A673 (cell line): ENCODE measurements around the gene OSGIN1.

Source experiments
- CTCF ChIP-seq: fragments of 300-800, 200-600 bp; sonication (generic); conservative IDR thresholded peaks from 2 replicates; pipeline ENCODE4 v1.5.1; 2017; ENCODE audit warnings: low read depth, mild to moderate bottlenecking, antibody characterized with exemption, low read length, moderate library complexity, mixed read lengths
- EZH2 ChIP-seq: fragments of 200-600 bp; sonication (generic); IDR thresholded peaks from 2 replicates; pipeline ENCODE4 v1.6.1; 2017; ENCODE audit warnings: borderline replicate concordance, low read depth, mild to moderate bottlenecking, mixed read lengths, antibody characterized with exemption, low read length; ENCODE audit not compliant: poor library complexity, severe bottlenecking

- TF ChIP-seq CTCF (no peak), EZH2 (no peak)
Observed at GRCh38 chr16:83920894-83921491, 32.0 kb upstream of the OSGIN1 start.
